WTC11 (cell line): Measurements from ENCODE around the gene LRRC23. TPM values are rescaled to one million over a fixed set of nuclear protein-coding genes. Genes with fewer than 3 reads are reported as not detected.

Experiments
- ATAC-seq: fragments of 200-7000 bp; cut with Tn5 transposase; 2 replicates; pipeline ENCODE4 v1.10.0; 2021; ENCODE audit warnings: mild to moderate bottlenecking, moderate library complexity
- CTCF ChIA-PET: fragments of 300-600 bp; sonication (Branson Sonifier 250); formaldehyde crosslinking; loops from one replicate; lab custom pipeline; 2021; ENCODE audit warnings: antibody characterized with exemption; lab: Charles Lee
- POLR2A ChIA-PET: fragments of 350-600 bp; sonication (Branson Sonifier 250); formaldehyde crosslinking; loops from one replicate; lab custom pipeline; 2021; ENCODE audit warnings: antibody characterized with exemption; lab: Charles Lee
- DNase-seq: peaks from one replicate; pipeline ENCODE4 v3.0.0; 2021; ENCODE audit warnings: low spot score
- H3K27ac Mint-ChIP-seq: 2 replicates; pipeline ENCODE4 v1.8.0; 2021; ENCODE audit warnings: mixed read lengths
- H3K27me3 Mint-ChIP-seq: 2 replicates; pipeline ENCODE4 v1.8.0; 2021; ENCODE audit warnings: low read depth, mild to moderate bottlenecking, moderate library complexity, mixed read lengths
- H3K36me3 Mint-ChIP-seq: 2 replicates; pipeline ENCODE4 v1.8.0; 2021; ENCODE audit warnings: mixed read lengths
- H3K4me1 Mint-ChIP-seq: 2 replicates; pipeline ENCODE4 v1.8.0; 2022; ENCODE audit warnings: mixed read lengths
- H3K4me3 Mint-ChIP-seq: 2 replicates; pipeline ENCODE4 v1.8.0; 2021; ENCODE audit warnings: mild to moderate bottlenecking, moderate library complexity, mixed read lengths
- H3K9me3 Mint-ChIP-seq: 2 replicates; pipeline ENCODE4 v1.8.0; 2021; ENCODE audit warnings: mixed read lengths
- ETV6 ChIP-seq: sonication (generic); formaldehyde crosslinking; IDR thresholded peaks from 2 replicates; pipeline ENCODE4 v1.8.1; 2022; ENCODE audit warnings: mild to moderate bottlenecking, missing genetic modification reagents
- FOXJ3 ChIP-seq: sonication (generic); formaldehyde crosslinking; IDR thresholded peaks from 2 replicates; pipeline ENCODE4 v1.9.0; 2021; ENCODE audit warnings: missing genetic modification reagents, mild to moderate bottlenecking, borderline replicate concordance
- FOXP1 ChIP-seq: sonication (generic); formaldehyde crosslinking; IDR thresholded peaks from 2 replicates; pipeline ENCODE4 v1.8.0; 2022; ENCODE audit warnings: missing genetic modification reagents, mild to moderate bottlenecking, moderate library complexity, borderline replicate concordance
- GTF2I ChIP-seq: fragments of 250-450 bp; sonication (Bioruptor Pico); conservative IDR thresholded peaks from 2 replicates; pipeline ENCODE4 v1.4.0; 2021; ENCODE audit warnings: mild to moderate bottlenecking
- KAT7 ChIP-seq: sonication (generic); formaldehyde crosslinking; IDR thresholded peaks from 2 replicates; pipeline ENCODE4 v1.8.1; 2023; ENCODE audit warnings: missing genetic modification reagents, mild to moderate bottlenecking, borderline replicate concordance
- NFATC4 ChIP-seq: fragments of 250-450 bp; sonication (Bioruptor Pico); IDR thresholded peaks from 2 replicates; pipeline ENCODE4 v1.9.0; 2021; ENCODE audit warnings: mild to moderate bottlenecking
- NFE2L1 ChIP-seq: sonication (generic); formaldehyde crosslinking; IDR thresholded peaks from 2 replicates; pipeline ENCODE4 v1.8.1; 2023; ENCODE audit warnings: missing genetic modification reagents
- SMAD4 ChIP-seq: sonication (generic); formaldehyde crosslinking; IDR thresholded peaks from 2 replicates; pipeline ENCODE4 v1.8.0; 2022; ENCODE audit warnings: mild to moderate bottlenecking, missing genetic modification reagents
- ZNF317 ChIP-seq: sonication (generic); formaldehyde crosslinking; IDR thresholded peaks from 2 replicates; pipeline ENCODE4 v1.8.1; 2023; ENCODE audit warnings: low read depth, mild to moderate bottlenecking, moderate library complexity, missing genetic modification reagents, borderline replicate concordance
- ZNF396 ChIP-seq: fragments of 250-450 bp; sonication (Bioruptor Pico); IDR thresholded peaks from 2 replicates; pipeline ENCODE4 v1.8.0; 2021; ENCODE audit warnings: mild to moderate bottlenecking, moderate library complexity, borderline replicate concordance
- ZNF423 ChIP-seq: fragments of 250-450 bp; sonication (Bioruptor Pico); IDR thresholded peaks from 2 replicates; pipeline ENCODE4 v2.1.2; 2022; ENCODE audit warnings: mild to moderate bottlenecking, moderate library complexity
- total RNA-seq: library from RNA; stranded (reverse); gene quantifications from 3 replicates; pipeline ENCODE4 v1.2.3, GENCODE V29; 2021
- TF ChIP-seq, protein P1 (sequence below): fragments of 250-450 bp; sonication (Bioruptor Pico); IDR thresholded peaks from 2 replicates; pipeline ENCODE4 v1.8.0; 2021; ENCODE audit warnings: mild to moderate bottlenecking
- TF ChIP-seq, protein P2 (sequence below): sonication (generic); formaldehyde crosslinking; IDR thresholded peaks from 2 replicates; pipeline ENCODE4 v1.8.0; 2023; ENCODE audit warnings: mild to moderate bottlenecking, missing genetic modification reagents
- TF ChIP-seq, protein P3 (sequence below): sonication (generic); formaldehyde crosslinking; IDR thresholded peaks from 2 replicates; pipeline ENCODE4 v1.8.1; 2022; ENCODE audit warnings: mild to moderate bottlenecking, missing genetic modification reagents, moderate library complexity, borderline replicate concordance
- TF ChIP-seq, protein P4 (sequence below): sonication (generic); formaldehyde crosslinking; IDR thresholded peaks from 2 replicates; pipeline ENCODE4 v1.8.1; 2022; ENCODE audit warnings: mild to moderate bottlenecking, moderate library complexity, missing genetic modification reagents
- TF ChIP-seq, protein P5 (sequence below): sonication (generic); formaldehyde crosslinking; IDR thresholded peaks from 2 replicates; pipeline ENCODE4 v1.8.0; 2022; ENCODE audit warnings: mild to moderate bottlenecking, missing genetic modification reagents
- TF ChIP-seq, protein P6 (sequence below): sonication (generic); formaldehyde crosslinking; IDR thresholded peaks from 2 replicates; pipeline ENCODE4 v1.8.1; 2023; ENCODE audit warnings: mild to moderate bottlenecking, missing genetic modification reagents, moderate library complexity
- TF ChIP-seq, protein P7 (sequence below): fragments of 250-450 bp; sonication (Bioruptor Pico); conservative IDR thresholded peaks from 2 replicates; pipeline ENCODE4 v1.9.0; 2021; ENCODE audit warnings: mild to moderate bottlenecking

Gene LRRC23
- total RNA-seq, 1 experiment from 2014 or later = 3.1 TPM

DNA sequence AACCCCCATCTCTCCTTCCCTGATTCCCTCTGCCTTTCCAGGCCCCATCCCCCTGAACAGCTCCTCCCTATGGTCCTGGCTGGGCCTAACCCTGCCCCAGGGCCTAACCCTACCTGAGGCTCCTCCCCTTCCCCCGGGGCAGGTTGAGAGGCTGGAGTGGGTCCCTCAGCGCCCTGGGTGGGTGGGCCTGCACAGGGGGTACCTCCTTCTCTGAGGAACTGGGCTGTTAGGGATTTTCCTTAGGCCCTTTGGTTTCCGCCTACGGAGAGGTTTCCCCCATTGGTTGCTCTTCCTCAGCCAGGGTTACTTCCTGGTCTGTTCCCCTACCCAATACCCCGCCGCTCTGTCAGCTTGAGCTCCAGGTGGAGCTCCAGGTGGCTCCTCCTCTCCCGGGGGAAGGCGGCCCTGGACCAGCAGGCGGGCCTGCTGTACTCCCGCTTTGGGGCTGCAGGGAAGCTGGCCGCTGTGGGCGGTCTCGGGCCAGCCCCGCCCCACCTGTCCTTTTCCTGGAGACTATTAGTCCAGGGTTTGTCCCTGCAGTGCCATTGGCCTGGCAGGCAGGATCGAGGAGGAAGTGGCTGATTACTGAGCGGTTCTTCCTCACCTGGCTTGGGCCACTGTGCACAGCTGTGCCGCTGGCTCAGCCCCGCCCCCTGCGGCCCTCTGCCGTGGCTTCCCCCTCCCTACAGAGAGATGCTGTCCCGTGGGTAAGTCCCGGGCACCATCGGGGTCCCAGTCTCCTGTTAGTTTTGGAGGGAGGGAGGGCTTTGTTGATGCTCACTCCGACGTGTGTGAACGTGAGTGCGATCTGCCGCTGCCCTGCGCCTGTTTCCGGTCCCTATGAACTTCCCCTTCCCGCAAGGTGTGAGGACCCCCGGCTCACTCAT is 41.7 kb downstream of the LRRC23 start (continued):
- TF ChIP-seq, protein P1, sequence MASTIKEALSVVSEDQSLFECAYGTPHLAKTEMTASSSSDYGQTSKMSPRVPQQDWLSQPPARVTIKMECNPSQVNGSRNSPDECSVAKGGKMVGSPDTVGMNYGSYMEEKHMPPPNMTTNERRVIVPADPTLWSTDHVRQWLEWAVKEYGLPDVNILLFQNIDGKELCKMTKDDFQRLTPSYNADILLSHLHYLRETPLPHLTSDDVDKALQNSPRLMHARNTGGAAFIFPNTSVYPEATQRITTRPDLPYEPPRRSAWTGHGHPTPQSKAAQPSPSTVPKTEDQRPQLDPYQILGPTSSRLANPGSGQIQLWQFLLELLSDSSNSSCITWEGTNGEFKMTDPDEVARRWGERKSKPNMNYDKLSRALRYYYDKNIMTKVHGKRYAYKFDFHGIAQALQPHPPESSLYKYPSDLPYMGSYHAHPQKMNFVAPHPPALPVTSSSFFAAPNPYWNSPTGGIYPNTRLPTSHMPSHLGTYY (CRISPR knock-in tag) = no peak
- TF ChIP-seq NFATC4 (no peak), GTF2I (CRISPR knock-in tag) (no peak), KAT7 (CRISPR knock-in tag) (no peak), FOXP1 (CRISPR knock-in tag) (no peak), SMAD4 (CRISPR knock-in tag) (no peak), ZNF423 (CRISPR knock-in tag) (peak; percentile 98), ETV6 (CRISPR knock-in tag) (peak; percentile 98), ZNF317 (CRISPR knock-in tag) (no peak), ZNF396 (no peak), FOXJ3 (no peak)
- TF ChIP-seq, protein P2, sequence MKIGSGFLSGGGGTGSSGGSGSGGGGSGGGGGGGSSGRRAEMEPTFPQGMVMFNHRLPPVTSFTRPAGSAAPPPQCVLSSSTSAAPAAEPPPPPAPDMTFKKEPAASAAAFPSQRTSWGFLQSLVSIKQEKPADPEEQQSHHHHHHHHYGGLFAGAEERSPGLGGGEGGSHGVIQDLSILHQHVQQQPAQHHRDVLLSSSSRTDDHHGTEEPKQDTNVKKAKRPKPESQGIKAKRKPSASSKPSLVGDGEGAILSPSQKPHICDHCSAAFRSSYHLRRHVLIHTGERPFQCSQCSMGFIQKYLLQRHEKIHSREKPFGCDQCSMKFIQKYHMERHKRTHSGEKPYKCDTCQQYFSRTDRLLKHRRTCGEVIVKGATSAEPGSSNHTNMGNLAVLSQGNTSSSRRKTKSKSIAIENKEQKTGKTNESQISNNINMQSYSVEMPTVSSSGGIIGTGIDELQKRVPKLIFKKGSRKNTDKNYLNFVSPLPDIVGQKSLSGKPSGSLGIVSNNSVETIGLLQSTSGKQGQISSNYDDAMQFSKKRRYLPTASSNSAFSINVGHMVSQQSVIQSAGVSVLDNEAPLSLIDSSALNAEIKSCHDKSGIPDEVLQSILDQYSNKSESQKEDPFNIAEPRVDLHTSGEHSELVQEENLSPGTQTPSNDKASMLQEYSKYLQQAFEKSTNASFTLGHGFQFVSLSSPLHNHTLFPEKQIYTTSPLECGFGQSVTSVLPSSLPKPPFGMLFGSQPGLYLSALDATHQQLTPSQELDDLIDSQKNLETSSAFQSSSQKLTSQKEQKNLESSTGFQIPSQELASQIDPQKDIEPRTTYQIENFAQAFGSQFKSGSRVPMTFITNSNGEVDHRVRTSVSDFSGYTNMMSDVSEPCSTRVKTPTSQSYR (CRISPR knock-in tag) = no peak
- TF ChIP-seq, protein P3, sequence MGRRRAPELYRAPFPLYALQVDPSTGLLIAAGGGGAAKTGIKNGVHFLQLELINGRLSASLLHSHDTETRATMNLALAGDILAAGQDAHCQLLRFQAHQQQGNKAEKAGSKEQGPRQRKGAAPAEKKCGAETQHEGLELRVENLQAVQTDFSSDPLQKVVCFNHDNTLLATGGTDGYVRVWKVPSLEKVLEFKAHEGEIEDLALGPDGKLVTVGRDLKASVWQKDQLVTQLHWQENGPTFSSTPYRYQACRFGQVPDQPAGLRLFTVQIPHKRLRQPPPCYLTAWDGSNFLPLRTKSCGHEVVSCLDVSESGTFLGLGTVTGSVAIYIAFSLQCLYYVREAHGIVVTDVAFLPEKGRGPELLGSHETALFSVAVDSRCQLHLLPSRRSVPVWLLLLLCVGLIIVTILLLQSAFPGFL = no peak
- TF ChIP-seq, protein P4, sequence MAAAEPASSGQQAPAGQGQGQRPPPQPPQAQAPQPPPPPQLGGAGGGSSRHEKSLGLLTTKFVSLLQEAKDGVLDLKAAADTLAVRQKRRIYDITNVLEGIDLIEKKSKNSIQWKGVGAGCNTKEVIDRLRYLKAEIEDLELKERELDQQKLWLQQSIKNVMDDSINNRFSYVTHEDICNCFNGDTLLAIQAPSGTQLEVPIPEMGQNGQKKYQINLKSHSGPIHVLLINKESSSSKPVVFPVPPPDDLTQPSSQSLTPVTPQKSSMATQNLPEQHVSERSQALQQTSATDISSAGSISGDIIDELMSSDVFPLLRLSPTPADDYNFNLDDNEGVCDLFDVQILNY = peak; percentile 84; the same call in 1 of the 2 replicates
- TF ChIP-seq, protein P5, sequence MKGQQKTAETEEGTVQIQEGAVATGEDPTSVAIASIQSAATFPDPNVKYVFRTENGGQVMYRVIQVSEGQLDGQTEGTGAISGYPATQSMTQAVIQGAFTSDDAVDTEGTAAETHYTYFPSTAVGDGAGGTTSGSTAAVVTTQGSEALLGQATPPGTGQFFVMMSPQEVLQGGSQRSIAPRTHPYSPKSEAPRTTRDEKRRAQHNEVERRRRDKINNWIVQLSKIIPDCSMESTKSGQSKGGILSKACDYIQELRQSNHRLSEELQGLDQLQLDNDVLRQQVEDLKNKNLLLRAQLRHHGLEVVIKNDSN = no peak
- TF ChIP-seq, protein P6, sequence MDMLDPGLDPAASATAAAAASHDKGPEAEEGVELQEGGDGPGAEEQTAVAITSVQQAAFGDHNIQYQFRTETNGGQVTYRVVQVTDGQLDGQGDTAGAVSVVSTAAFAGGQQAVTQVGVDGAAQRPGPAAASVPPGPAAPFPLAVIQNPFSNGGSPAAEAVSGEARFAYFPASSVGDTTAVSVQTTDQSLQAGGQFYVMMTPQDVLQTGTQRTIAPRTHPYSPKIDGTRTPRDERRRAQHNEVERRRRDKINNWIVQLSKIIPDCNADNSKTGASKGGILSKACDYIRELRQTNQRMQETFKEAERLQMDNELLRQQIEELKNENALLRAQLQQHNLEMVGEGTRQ (CRISPR knock-in tag) = no peak

DNA sequence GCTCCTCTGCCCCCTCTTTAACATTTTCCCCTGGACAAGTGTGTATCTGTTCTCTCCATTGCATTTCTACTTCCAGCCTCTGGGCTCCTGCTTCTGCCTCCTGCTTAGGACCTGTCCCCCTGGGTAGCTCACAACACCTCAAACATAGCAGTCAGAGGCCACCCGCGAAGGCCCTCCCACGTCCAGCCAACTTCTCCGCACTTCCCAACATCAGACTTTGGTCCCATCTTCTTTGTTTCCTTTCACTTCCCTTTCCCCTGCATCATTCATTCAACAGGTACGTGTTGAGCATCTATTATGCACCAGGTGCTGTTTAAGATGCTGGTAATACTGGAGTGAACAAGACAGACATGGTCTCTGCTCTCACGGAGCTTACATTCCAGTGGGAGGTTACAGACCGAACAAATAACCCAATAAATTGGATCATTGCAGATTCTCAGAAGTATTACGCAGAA is 42.3 kb downstream of the LRRC23 start:
- peak overlapping the region; percentile 77 for H3K27ac Mint-ChIP-seq
- ChIA-PET CTCF (interaction anchor here (0.6 to 5.7 kb wide), 13 partner anchors 9 to 198 kb away, joined by 3 to 296 read pairs (median 21); partner anchors contain the start of genes C1RL, CDCA3, LPCAT3 and SPSB2), POLR2A (interaction anchor here (0.6 to 6.2 kb wide), 12 partner anchors 9 to 181 kb away, joined by 3 to 167 read pairs (median 8); partner anchors contain the start of genes C1RL, LPCAT3, PTMS and SPSB2)
- no peak for DNase-seq
- peaks cover 37% of the 10 kb centered on the region for H3K4me1 Mint-ChIP-seq
- peak overlapping the region; percentile 98 for H3K4me3 Mint-ChIP-seq
- TF ChIP-seq NFE2L1 (CRISPR knock-in tag) = peak; percentile 13; the same call in 1 of the 2 replicates
- TF ChIP-seq, protein P7, sequence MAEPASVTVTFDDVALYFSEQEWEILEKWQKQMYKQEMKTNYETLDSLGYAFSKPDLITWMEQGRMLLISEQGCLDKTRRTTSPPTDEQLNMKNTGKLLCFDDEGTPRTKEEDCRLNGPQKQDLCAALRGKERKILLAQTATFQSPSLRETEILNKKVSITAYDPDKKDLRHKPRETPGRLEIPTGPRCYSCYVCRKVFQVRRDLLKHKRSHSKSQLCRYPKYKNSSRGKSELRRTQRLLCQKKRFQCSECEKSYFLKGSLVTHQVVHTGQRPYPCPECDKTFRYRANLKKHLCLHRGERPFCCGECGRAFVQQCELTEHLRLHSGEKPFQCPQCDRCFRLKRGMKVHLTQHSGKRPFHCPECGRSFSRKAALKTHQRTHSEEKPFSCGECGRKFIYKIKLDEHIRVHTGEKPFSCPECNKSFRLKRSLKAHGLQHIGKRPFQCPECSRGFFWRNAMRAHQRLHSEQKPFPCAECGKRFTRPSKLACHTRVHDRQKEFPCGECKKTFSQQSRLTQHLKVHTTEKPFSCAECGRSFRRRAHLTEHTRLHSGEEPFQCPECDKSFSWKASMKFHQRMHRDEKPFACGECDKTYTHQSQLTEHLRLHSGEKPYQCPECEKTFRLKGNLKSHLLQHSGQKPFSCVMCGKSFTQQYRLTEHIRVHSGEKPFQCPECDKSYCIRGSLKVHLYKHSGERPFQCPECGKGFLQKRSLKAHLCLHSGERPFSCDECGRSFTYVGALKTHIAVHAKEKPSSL (CRISPR knock-in tag) = no peak
- TF ChIP-seq, all 79 proteins: peak for 1
- H3K9me3 Mint-ChIP-seq = no peaks in the 10 kb centered on the region
- ATAC-seq = no peak
- no peaks in the 10 kb centered on the region for H3K36me3 Mint-ChIP-seq
- no peaks in the 10 kb centered on the region for H3K27me3 Mint-ChIP-seq
